ENCODE measurements around the gene PAX8.

DNA sequence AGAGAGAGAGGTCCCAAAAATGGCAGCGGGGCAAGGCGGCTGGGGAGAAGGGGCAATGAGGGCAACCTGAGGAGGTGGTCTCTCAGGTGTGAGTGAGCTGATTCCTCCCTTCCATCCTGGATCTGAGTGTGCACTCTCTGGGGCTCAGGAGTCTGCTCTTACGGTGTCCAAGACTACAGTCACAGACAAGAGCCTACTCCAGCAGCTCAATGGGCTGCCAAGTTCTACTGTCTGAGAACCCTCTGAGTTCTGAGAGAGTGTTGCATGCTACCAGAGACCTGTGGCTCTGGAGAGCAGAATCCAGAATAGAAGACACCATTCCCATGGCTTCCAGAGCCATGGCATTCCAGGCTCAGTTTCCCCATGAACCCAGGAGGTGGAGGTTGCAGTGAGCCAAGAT, 7.1 kb upstream of the PAX8 start:
- TF ChIP-seq, protein P1, sequence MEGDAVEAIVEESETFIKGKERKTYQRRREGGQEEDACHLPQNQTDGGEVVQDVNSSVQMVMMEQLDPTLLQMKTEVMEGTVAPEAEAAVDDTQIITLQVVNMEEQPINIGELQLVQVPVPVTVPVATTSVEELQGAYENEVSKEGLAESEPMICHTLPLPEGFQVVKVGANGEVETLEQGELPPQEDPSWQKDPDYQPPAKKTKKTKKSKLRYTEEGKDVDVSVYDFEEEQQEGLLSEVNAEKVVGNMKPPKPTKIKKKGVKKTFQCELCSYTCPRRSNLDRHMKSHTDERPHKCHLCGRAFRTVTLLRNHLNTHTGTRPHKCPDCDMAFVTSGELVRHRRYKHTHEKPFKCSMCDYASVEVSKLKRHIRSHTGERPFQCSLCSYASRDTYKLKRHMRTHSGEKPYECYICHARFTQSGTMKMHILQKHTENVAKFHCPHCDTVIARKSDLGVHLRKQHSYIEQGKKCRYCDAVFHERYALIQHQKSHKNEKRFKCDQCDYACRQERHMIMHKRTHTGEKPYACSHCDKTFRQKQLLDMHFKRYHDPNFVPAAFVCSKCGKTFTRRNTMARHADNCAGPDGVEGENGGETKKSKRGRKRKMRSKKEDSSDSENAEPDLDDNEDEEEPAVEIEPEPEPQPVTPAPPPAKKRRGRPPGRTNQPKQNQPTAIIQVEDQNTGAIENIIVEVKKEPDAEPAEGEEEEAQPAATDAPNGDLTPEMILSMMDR (conservative IDR thresholded peaks at IDR 0.05 in 1 of 2, IDR thresholded peaks at IDR 0.05 in 1 of 2; ENCODE audit: extremely low read depth in 1 of 2, insufficient read depth in 1 of 2, low read depth in 1 of 2, low read length in 2 of 2) = no peak
- TF ChIP-seq EZH2 (IDR thresholded peaks at IDR 0.05; ENCODE audit: borderline replicate concordance, low read length) = no peak
